HL-60 (cell line): ENCODE data around the gene MTX2.

Source experiments
- CTCF ChIP-seq: IDR thresholded peaks from one replicate; pipeline ENCODE4 v1.5.1; 2011; ENCODE audit warnings: low read length, control low read depth, inconsistent platforms; ENCODE audit not compliant: insufficient read depth
- POLR2AphosphoS5 ChIP-seq: IDR thresholded peaks from 2 replicates; pipeline ENCODE4 v1.6.1; 2012; ENCODE audit warnings: low read depth

GRCh38 chr2:176331646-176332045, 62.4 kb downstream of the MTX2 start:
- TF ChIP-seq CTCF (no peak), POLR2AphosphoS5 (no peak)
